Measurements from ENCODE around the gene IL22RA2.

DNA sequence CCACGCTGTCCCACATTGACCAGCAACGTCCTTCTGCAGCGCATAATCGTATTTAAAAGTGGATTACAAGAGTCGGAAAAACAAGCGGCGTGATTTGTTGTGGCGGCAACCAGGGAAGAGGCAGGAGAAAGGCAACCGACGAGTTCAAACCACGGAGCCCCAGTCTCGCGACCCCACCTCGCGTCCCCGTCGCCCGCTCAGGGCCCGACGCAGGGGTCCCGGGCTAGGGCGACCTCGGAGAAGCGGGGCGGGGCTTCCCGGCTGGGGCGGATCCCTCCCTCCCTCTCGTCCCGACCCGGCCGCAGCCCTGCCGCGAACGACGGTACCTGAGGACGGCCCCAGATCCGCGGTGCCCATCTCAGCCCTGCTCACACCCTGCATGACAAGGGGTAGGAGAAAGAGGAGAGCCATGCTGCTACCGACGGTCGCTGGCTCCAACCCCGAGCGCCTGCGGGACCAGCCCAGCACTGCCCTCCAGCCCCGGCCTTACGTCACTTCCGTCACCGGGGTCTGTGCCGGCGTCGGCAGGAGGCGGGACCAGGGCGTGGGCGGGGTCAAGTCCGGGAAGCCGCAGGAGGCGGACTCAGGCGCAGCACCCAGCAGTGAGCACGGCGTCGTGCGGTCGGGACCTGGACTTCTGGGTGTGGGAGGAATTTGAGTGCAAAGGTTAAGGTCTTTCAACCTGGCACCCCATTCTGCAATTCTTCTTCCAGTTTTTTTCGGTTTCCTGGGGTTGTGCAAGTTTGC, 45.6 kb upstream of the IL22RA2 start, which contains the start of gene IFNGR1:
- TF ChIP-seq, protein P1, sequence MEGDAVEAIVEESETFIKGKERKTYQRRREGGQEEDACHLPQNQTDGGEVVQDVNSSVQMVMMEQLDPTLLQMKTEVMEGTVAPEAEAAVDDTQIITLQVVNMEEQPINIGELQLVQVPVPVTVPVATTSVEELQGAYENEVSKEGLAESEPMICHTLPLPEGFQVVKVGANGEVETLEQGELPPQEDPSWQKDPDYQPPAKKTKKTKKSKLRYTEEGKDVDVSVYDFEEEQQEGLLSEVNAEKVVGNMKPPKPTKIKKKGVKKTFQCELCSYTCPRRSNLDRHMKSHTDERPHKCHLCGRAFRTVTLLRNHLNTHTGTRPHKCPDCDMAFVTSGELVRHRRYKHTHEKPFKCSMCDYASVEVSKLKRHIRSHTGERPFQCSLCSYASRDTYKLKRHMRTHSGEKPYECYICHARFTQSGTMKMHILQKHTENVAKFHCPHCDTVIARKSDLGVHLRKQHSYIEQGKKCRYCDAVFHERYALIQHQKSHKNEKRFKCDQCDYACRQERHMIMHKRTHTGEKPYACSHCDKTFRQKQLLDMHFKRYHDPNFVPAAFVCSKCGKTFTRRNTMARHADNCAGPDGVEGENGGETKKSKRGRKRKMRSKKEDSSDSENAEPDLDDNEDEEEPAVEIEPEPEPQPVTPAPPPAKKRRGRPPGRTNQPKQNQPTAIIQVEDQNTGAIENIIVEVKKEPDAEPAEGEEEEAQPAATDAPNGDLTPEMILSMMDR (tag by site-specific recombination; IDR thresholded peaks at IDR 0.05): no peak
- TF ChIP-seq ZNF354C (tag by site-specific recombination; IDR thresholded peaks at IDR 0.05; ENCODE audit: borderline replicate concordance, low read depth): no peak
- TF ChIP-seq, protein P2, sequence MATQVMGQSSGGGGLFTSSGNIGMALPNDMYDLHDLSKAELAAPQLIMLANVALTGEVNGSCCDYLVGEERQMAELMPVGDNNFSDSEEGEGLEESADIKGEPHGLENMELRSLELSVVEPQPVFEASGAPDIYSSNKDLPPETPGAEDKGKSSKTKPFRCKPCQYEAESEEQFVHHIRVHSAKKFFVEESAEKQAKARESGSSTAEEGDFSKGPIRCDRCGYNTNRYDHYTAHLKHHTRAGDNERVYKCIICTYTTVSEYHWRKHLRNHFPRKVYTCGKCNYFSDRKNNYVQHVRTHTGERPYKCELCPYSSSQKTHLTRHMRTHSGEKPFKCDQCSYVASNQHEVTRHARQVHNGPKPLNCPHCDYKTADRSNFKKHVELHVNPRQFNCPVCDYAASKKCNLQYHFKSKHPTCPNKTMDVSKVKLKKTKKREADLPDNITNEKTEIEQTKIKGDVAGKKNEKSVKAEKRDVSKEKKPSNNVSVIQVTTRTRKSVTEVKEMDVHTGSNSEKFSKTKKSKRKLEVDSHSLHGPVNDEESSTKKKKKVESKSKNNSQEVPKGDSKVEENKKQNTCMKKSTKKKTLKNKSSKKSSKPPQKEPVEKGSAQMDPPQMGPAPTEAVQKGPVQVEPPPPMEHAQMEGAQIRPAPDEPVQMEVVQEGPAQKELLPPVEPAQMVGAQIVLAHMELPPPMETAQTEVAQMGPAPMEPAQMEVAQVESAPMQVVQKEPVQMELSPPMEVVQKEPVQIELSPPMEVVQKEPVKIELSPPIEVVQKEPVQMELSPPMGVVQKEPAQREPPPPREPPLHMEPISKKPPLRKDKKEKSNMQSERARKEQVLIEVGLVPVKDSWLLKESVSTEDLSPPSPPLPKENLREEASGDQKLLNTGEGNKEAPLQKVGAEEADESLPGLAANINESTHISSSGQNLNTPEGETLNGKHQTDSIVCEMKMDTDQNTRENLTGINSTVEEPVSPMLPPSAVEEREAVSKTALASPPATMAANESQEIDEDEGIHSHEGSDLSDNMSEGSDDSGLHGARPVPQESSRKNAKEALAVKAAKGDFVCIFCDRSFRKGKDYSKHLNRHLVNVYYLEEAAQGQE (tag by site-specific recombination; IDR thresholded peaks at IDR 0.05): no peak
- TF ChIP-seq REPIN1 (tag by site-specific recombination; IDR thresholded peaks at IDR 0.05; ENCODE audit: low read depth): no peak
- TF ChIP-seq, protein P3, sequence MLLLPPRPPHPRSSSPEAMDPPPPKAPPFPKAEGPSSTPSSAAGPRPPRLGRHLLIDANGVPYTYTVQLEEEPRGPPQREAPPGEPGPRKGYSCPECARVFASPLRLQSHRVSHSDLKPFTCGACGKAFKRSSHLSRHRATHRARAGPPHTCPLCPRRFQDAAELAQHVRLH (tag by site-specific recombination; IDR thresholded peaks at IDR 0.05): no peak
- TF ChIP-seq, protein P4, sequence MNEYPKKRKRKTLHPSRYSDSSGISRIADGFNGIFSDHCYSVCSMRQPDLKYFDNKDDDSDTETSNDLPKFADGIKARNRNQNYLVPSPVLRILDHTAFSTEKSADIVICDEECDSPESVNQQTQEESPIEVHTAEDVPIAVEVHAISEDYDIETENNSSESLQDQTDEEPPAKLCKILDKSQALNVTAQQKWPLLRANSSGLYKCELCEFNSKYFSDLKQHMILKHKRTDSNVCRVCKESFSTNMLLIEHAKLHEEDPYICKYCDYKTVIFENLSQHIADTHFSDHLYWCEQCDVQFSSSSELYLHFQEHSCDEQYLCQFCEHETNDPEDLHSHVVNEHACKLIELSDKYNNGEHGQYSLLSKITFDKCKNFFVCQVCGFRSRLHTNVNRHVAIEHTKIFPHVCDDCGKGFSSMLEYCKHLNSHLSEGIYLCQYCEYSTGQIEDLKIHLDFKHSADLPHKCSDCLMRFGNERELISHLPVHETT (tag by site-specific recombination; IDR thresholded peaks at IDR 0.05): no peak
- TF ChIP-seq SP2 (tag by site-specific recombination; IDR thresholded peaks at IDR 0.05): peak; percentile 96
- TF ChIP-seq, protein P5, sequence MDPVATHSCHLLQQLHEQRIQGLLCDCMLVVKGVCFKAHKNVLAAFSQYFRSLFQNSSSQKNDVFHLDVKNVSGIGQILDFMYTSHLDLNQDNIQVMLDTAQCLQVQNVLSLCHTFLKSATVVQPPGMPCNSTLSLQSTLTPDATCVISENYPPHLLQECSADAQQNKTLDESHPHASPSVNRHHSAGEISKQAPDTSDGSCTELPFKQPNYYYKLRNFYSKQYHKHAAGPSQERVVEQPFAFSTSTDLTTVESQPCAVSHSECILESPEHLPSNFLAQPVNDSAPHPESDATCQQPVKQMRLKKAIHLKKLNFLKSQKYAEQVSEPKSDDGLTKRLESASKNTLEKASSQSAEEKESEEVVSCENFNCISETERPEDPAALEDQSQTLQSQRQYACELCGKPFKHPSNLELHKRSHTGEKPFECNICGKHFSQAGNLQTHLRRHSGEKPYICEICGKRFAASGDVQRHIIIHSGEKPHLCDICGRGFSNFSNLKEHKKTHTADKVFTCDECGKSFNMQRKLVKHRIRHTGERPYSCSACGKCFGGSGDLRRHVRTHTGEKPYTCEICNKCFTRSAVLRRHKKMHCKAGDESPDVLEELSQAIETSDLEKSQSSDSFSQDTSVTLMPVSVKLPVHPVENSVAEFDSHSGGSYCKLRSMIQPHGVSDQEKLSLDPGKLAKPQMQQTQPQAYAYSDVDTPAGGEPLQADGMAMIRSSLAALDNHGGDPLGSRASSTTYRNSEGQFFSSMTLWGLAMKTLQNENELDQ (tag by site-specific recombination; IDR thresholded peaks at IDR 0.05; ENCODE audit: low read depth): no peak
- no peak for TF ChIP-seq ZNF792 (tag by site-specific recombination; IDR thresholded peaks at IDR 0.05)
- no peak for TF ChIP-seq ZNF274 (IDR thresholded peaks at IDR 0.05; ENCODE audit: low read length)
- no peak for TF ChIP-seq ZNF274 (tag by site-specific recombination; IDR thresholded peaks at IDR 0.05; ENCODE audit: borderline replicate concordance)
